ENCODE data around the gene RAB41.
"Not testable (repeated sequence)": the region's sequence is repeated elsewhere in the genome, so short reads cannot be mapped to it uniquely, and the experiment has no call there.

The RAB41 gene

DNA sequence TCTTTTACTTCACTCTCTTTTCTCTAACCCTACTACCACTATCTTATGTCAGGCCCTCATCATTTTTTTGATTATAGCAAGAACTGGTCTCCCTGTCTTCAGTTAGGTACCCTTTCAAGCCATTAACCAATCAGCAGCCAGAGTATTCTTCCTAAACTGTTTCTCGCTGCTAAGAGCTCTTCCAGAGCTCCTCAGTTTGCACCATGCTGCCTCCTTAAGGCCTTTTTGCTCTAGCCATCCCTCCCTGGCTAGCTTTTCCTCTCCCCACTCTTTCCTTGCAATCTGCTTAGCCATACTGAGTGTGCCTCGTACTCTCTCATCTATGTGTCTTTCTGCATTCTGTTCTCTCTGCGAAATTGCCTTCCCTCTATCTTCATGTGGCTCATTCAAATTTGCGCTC is 40.8 kb downstream of the RAB41 start:
- Histone ChIP-seq H3K27ac (ENCODE audit: low read length) (no peak overlapping the region), H3K4me2 (ENCODE audit: low read length) (no peak overlapping the region), H3K4me3 (ENCODE audit: low read length) (no peak overlapping the region), H4K20me1 (ENCODE audit: insufficient read depth, low read length) (no peaks in the 10 kb centered on the region), H3K27me3 (ENCODE audit: low read depth, low read length) (no peaks in the 10 kb centered on the region), H3K9ac (ENCODE audit: low read length) (no peak overlapping the region), H3K79me2 (ENCODE audit: low read length) (no peaks in the 10 kb centered on the region), H3K9me3 (ENCODE audit: insufficient read depth, low read length) (no peaks in the 10 kb centered on the region), H3K4me1 (ENCODE audit: low read length) (no peaks in the 10 kb centered on the region), H3K36me3 (replicated peaks; ENCODE audit: low read depth, low read length) (peaks cover 4% of the 10 kb centered on the region), H2AFZ (ENCODE audit: low read depth, low read length) (no peak overlapping the region)
- TF ChIP-seq, protein P1, sequence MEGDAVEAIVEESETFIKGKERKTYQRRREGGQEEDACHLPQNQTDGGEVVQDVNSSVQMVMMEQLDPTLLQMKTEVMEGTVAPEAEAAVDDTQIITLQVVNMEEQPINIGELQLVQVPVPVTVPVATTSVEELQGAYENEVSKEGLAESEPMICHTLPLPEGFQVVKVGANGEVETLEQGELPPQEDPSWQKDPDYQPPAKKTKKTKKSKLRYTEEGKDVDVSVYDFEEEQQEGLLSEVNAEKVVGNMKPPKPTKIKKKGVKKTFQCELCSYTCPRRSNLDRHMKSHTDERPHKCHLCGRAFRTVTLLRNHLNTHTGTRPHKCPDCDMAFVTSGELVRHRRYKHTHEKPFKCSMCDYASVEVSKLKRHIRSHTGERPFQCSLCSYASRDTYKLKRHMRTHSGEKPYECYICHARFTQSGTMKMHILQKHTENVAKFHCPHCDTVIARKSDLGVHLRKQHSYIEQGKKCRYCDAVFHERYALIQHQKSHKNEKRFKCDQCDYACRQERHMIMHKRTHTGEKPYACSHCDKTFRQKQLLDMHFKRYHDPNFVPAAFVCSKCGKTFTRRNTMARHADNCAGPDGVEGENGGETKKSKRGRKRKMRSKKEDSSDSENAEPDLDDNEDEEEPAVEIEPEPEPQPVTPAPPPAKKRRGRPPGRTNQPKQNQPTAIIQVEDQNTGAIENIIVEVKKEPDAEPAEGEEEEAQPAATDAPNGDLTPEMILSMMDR (IDR thresholded peaks at IDR 0.05; ENCODE audit: low read depth, low read length): no peak
- no peak for TF ChIP-seq EZH2phosphoT487 (IDR thresholded peaks at IDR 0.05; ENCODE audit: low read depth)

DNA sequence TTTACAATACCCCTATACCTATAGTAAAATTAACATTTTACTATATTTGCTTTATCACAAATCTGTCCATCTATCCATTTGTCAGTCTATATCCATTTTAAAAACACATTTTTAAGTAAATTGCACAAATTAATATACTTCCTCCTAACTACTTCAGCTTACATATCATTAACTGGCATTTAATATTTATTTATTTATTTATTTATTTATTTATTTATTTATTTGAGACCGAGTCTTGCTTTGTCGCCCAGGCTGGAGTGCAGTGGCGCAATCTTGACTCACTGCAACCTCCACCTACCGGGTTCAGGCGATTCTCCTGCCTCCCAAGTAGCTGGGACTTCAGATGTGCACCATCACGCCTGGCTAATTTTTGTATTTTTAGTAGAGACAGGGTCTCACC is 41.7 kb downstream of the RAB41 start:
- H3K4me3 ChIP-seq (ENCODE audit: low read length); H2AFZ ChIP-seq (ENCODE audit: low read depth, low read length); H3K9ac ChIP-seq (ENCODE audit: low read length); H3K9me3 ChIP-seq (ENCODE audit: insufficient read depth, low read length); H3K27me3 ChIP-seq (ENCODE audit: low read depth, low read length); H3K27ac ChIP-seq (ENCODE audit: low read length); H3K4me2 ChIP-seq (ENCODE audit: low read length); H4K20me1 ChIP-seq (ENCODE audit: insufficient read depth, low read length); H3K79me2 ChIP-seq (ENCODE audit: low read length); H3K4me1 ChIP-seq (ENCODE audit: low read length); H3K36me3 ChIP-seq (replicated peaks; ENCODE audit: low read depth, low read length): not testable (repeated sequence)

DNA sequence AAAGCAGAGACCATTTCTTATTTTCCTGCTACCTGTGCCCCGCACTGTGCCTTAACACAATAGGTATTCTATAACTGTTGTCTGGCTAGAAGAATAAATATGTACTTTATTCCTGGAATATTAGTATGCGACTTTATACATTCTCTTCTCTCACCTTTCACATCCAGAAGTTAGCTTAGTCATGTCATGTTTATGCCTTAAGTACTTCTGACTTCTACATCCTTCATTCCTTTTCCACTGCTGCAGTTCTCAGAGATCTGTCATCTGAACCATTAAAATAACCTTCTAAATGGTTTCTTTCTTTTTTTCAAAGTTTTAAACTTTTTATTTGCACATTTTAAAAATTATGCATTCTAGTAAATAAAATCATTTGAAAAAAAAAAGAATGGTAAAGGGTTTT is 42.4 kb downstream of the RAB41 start:
- Histone ChIP-seq H2AFZ (ENCODE audit: low read depth, low read length) (no peak overlapping the region), H3K27ac (ENCODE audit: low read length) (no peak overlapping the region), H3K9me3 (ENCODE audit: insufficient read depth, low read length) (no peaks in the 10 kb centered on the region), H3K4me2 (ENCODE audit: low read length) (no peak overlapping the region), H3K4me3 (ENCODE audit: low read length) (no peak overlapping the region), H3K4me1 (ENCODE audit: low read length) (no peaks in the 10 kb centered on the region), H4K20me1 (ENCODE audit: insufficient read depth, low read length) (no peaks in the 10 kb centered on the region), H3K79me2 (ENCODE audit: low read length) (no peaks in the 10 kb centered on the region), H3K9ac (ENCODE audit: low read length) (no peak overlapping the region), H3K36me3 (replicated peaks; ENCODE audit: low read depth, low read length) (peaks cover 5% of the 10 kb centered on the region), H3K27me3 (ENCODE audit: low read depth, low read length) (no peaks in the 10 kb centered on the region)
- TF ChIP-seq, protein P1 (IDR thresholded peaks at IDR 0.05; ENCODE audit: low read depth, low read length): no peak
- no peak for TF ChIP-seq EZH2phosphoT487 (IDR thresholded peaks at IDR 0.05; ENCODE audit: low read depth)

DNA sequence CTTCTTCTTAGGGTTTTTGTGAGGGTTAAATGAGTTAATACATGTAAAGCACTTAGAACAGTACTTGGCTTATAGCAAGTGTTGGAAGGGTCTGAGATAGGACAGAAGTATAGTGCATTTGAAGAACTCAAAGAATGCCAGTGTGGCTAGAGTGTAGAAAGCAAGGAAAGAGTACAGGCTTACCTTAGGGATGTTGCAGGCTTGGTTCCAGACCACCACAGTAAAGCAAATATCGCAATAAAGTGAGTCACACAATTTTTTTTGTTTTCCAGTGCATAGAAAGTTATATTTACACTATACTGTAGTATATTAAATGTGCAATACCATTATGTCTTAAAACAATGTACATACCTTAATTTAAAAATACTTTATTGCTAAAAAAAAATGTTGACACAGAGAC is 49.2 kb downstream of the RAB41 start:
- Histone ChIP-seq H3K4me3 (ENCODE audit: low read length) (no peak overlapping the region), H3K27ac (ENCODE audit: low read length) (no peak overlapping the region), H3K27me3 (ENCODE audit: low read depth, low read length) (no peaks in the 10 kb centered on the region), H3K9ac (ENCODE audit: low read length) (no peak overlapping the region), H4K20me1 (ENCODE audit: insufficient read depth, low read length) (peaks cover 7% of the 10 kb centered on the region; the same call in 1 of the 2 replicates), H2AFZ (ENCODE audit: low read depth, low read length) (no peak overlapping the region), H3K79me2 (ENCODE audit: low read length) (no peaks in the 10 kb centered on the region), H3K4me1 (ENCODE audit: low read length) (peaks cover 5% of the 10 kb centered on the region), H3K36me3 (replicated peaks; ENCODE audit: low read depth, low read length) (peaks cover 48% of the 10 kb centered on the region), H3K9me3 (ENCODE audit: insufficient read depth, low read length) (no peaks in the 10 kb centered on the region), H3K4me2 (ENCODE audit: low read length) (no peak overlapping the region)
- TF ChIP-seq, protein P1 (IDR thresholded peaks at IDR 0.05; ENCODE audit: low read depth, low read length): no peak
- no peak for TF ChIP-seq EZH2phosphoT487 (IDR thresholded peaks at IDR 0.05; ENCODE audit: low read depth)

DNA sequence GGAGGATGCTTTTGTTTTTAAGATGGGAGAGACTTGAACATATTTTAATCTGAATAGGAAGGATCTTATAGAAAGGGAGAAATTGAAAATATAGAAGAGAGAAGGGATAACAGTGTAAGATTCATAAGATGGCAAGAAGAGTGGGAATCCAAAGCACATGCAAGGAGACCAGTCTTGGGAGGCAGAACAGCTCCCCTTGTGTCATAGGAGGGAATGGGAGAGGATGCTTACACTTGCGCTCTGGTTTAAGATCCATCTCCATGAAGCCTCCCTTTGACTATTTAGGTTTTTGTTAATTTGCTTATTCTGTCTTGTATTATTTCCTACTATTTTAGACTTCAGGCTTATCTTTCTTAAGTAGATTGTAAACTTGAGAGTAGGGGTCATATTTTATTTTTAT is 50.6 kb downstream of the RAB41 start:
- no peak overlapping the region for H3K27ac ChIP-seq (ENCODE audit: low read length)
- TF ChIP-seq EZH2phosphoT487 (IDR thresholded peaks at IDR 0.05; ENCODE audit: low read depth): no peak
- TF ChIP-seq, protein P1 (IDR thresholded peaks at IDR 0.05; ENCODE audit: low read depth, low read length): no peak
- peaks cover 15% of the 10 kb centered on the region for H4K20me1 ChIP-seq (ENCODE audit: insufficient read depth, low read length)
- H3K9ac ChIP-seq (ENCODE audit: low read length): no peak overlapping the region
- peaks cover 18% of the 10 kb centered on the region for H3K4me1 ChIP-seq (ENCODE audit: low read length)
- no peaks in the 10 kb centered on the region for H3K9me3 ChIP-seq (ENCODE audit: insufficient read depth, low read length)
- H2AFZ ChIP-seq (ENCODE audit: low read depth, low read length): no peak overlapping the region
- H3K4me3 ChIP-seq (ENCODE audit: low read length): no peak overlapping the region
- peaks cover 54% of the 10 kb centered on the region for H3K36me3 ChIP-seq (replicated peaks; ENCODE audit: low read depth, low read length)
- no peaks in the 10 kb centered on the region for H3K27me3 ChIP-seq (ENCODE audit: low read depth, low read length)
- H3K4me2 ChIP-seq (ENCODE audit: low read length): no peak overlapping the region
- H3K79me2 ChIP-seq (ENCODE audit: low read length): no peaks in the 10 kb centered on the region
